ENCODE results near the gene PLXDC1.

GRCh38 chr17:39115135-39115534 lies 36.3 kb downstream of the PLXDC1 start:
- no peak for TF ChIP-seq POLR2A (IDR thresholded peaks at IDR 0.05)
- TF ChIP-seq CTCF (IDR thresholded peaks at IDR 0.05) = no peak
